Right renal pelvis (tissue), 4 donors: Measurements from ENCODE around the gene IL36RN. TPM values are rescaled to one million over a fixed set of nuclear protein-coding genes. Genes with fewer than 3 reads are reported as not detected.

Experiments used
- DNase-seq, 4 donors: peaks; one replicate each; pipeline ENCODE4 v3.0.0-alpha.2; 2013; ENCODE audit warnings: low read depth in 4 of 4, low spot score in 3 of 4, missing footprints in 1 of 4
- polyA plus RNA-seq, 4 donors: library from polyadenylated mRNA; unstranded; fragments of 120-200 nt; gene quantifications; one replicate each; pipeline ENCODE4 v1.2.1, GENCODE V29; 2013; ENCODE audit not compliant: insufficient read length in 4 of 4

Gene IL36RN
- polyA plus RNA-seq: not detected

- no peak for DNase-seq
These were observed at the start of gene IL36RN for GRCh38 chr2:113058998-113059960. IL36RN (plus strand) TSS chr2:113059198; CDS start chr2:113059439, 241 bp downstream.

GRCh38 chr2:113009622-113010021 lies 49.4 kb upstream of the IL36RN start:
- DNase-seq: no peak

- no peak for DNase-seq
These were observed 48.9 kb upstream of the IL36RN start for GRCh38 chr2:113010088-113010487.

GRCh38 chr2:113011108-113011507 lies 47.9 kb upstream of the IL36RN start:
- no peak for DNase-seq

GRCh38 chr2:113012436-113013335 lies 46.3 kb upstream of the IL36RN start:
- DNase-seq: no peak

GRCh38 chr2:113013336-113013661 lies 45.7 kb upstream of the IL36RN start:
- DNase-seq: no peak

GRCh38 chr2:113014067-113014466 lies 44.9 kb upstream of the IL36RN start:
- DNase-seq: no peak

- no peak for DNase-seq
These were observed 44.0 kb upstream of the IL36RN start for GRCh38 chr2:113015042-113015441.

- DNase-seq: no peak
These were observed 43.3 kb upstream of the IL36RN start for GRCh38 chr2:113015655-113016054.

- no peak for DNase-seq
These were observed 40.5 kb upstream of the IL36RN start for GRCh38 chr2:113018509-113018908.

- DNase-seq: no peak
These were observed 37.7 kb upstream of the IL36RN start for GRCh38 chr2:113021312-113021711.

- no peak for DNase-seq
These were observed 34.2 kb upstream of the IL36RN start for GRCh38 chr2:113024764-113025163.

- no peak for DNase-seq
These were observed 33.3 kb upstream of the IL36RN start for GRCh38 chr2:113025737-113026136.

- DNase-seq: no peak
These were observed 31.3 kb upstream of the IL36RN start for GRCh38 chr2:113027691-113028090.

- no peak for DNase-seq
These were observed 30.9 kb upstream of the IL36RN start for GRCh38 chr2:113028112-113028511.

GRCh38 chr2:113032737-113033136 lies 26.3 kb upstream of the IL36RN start:
- no peak for DNase-seq

- no peak for DNase-seq
These were observed 25.0 kb upstream of the IL36RN start for GRCh38 chr2:113034016-113034415.

GRCh38 chr2:113036763-113037162 lies 22.2 kb upstream of the IL36RN start:
- DNase-seq: no peak

GRCh38 chr2:113038291-113038690 lies 20.7 kb upstream of the IL36RN start:
- DNase-seq: no peak

- DNase-seq: no peak
These were observed 19.8 kb upstream of the IL36RN start for GRCh38 chr2:113039158-113039557.

- DNase-seq: no peak
These were observed 19.3 kb upstream of the IL36RN start for GRCh38 chr2:113039719-113040118.
